AG04449 (cell line): ENCODE measurements around the gene MTAP.

Experiments used
- CTCF ChIA-PET: fragments of 350-600 bp; formaldehyde crosslinking; extraction: SDS; loops from one replicate; lab custom pipeline; 2021; ENCODE audit warnings: antibody characterized with exemption; lab: Yijun Ruan, JAX
- POLR2A ChIA-PET: fragments of 400-600, 350-600 bp; formaldehyde crosslinking; extraction: SDS; loops from one replicate; lab custom pipeline; 2020; ENCODE audit warnings: antibody characterized with exemption, inconsistent platforms; lab: Yijun Ruan, JAX
- DNase-seq: peaks from one replicate; pipeline ENCODE4 v3.0.0-alpha.2; 2010; ENCODE audit warnings: low read depth, low spot score
- H3K4me3 ChIP-seq: 2 replicates; pipeline ENCODE4 v1.5.1; 2011; ENCODE audit warnings: low read depth, mild to moderate bottlenecking, control low read depth, low read length
- TF ChIP-seq, protein P1 (sequence below): IDR thresholded peaks from one replicate; pipeline ENCODE4 v1.5.1; 2011; ENCODE audit warnings: mild to moderate bottlenecking, moderate library complexity, low read length, control low read depth, inconsistent platforms; ENCODE audit not compliant: insufficient read depth; ENCODE audit errors: missing control alignments

MTAP gene

DNA sequence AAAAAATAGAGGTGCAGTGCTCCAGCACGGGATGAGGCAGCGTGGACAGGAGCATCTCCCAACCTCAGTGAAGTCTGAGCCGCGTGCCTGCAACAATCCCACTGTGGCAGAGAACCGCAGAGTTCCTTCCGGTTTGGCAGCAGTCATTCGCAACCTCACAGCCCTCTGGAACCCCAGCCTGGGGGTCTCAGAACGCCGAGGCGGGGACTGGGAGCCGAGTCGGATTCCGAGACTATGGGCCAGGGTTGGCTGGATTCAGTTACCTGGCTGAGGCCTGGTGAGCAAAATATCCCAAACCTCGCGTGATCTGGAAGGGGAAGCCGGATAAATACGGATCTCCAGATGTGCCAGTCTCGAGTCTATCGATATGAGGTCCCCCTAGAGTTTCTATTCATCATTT, 164.7 kb downstream of the MTAP start:
- TF ChIP-seq, protein P1, sequence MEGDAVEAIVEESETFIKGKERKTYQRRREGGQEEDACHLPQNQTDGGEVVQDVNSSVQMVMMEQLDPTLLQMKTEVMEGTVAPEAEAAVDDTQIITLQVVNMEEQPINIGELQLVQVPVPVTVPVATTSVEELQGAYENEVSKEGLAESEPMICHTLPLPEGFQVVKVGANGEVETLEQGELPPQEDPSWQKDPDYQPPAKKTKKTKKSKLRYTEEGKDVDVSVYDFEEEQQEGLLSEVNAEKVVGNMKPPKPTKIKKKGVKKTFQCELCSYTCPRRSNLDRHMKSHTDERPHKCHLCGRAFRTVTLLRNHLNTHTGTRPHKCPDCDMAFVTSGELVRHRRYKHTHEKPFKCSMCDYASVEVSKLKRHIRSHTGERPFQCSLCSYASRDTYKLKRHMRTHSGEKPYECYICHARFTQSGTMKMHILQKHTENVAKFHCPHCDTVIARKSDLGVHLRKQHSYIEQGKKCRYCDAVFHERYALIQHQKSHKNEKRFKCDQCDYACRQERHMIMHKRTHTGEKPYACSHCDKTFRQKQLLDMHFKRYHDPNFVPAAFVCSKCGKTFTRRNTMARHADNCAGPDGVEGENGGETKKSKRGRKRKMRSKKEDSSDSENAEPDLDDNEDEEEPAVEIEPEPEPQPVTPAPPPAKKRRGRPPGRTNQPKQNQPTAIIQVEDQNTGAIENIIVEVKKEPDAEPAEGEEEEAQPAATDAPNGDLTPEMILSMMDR, result no peak
- H3K4me3 ChIP-seq, result no peak overlapping the region
- no peak for DNase-seq
- CTCF ChIA-PET, result interaction anchor here (1.3 to 5.0 kb wide), 4 partner anchors 19 to 153 kb away, joined by 4 to 32 read pairs (median 18); partner anchors contain the start of gene CDKN2B
- POLR2A ChIA-PET, result no interaction called here

DNA sequence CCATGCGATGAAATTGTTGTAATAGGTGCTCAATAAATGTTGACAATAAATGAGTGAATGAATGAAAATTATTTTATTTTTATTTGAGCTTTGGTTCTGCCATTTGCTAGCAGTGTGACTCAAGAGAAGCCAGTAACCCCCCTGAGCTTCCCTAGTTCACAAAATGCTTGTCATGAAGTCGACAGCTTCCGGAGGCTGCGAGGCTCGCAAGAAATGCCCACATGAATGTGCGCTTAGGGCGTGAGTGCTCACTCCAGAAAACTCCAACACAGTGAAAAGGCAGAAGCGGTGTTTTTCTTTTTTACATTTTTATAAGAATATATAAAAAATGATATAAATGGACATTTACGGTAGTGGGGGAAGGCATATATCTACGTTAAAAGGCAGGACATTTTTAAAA, 165.3 kb downstream of the MTAP start:
- no peak overlapping the region for H3K4me3 ChIP-seq
- DNase-seq, result no peak
- CTCF ChIA-PET, result interaction anchor here (1.0 to 5.0 kb wide), 7 partner anchors 18 to 276 kb away, joined by 3 to 32 read pairs (median 7); partner anchors contain the start of gene CDKN2B
- POLR2A ChIA-PET, result no interaction called here
- TF ChIP-seq, protein P1, result no peak

DNA sequence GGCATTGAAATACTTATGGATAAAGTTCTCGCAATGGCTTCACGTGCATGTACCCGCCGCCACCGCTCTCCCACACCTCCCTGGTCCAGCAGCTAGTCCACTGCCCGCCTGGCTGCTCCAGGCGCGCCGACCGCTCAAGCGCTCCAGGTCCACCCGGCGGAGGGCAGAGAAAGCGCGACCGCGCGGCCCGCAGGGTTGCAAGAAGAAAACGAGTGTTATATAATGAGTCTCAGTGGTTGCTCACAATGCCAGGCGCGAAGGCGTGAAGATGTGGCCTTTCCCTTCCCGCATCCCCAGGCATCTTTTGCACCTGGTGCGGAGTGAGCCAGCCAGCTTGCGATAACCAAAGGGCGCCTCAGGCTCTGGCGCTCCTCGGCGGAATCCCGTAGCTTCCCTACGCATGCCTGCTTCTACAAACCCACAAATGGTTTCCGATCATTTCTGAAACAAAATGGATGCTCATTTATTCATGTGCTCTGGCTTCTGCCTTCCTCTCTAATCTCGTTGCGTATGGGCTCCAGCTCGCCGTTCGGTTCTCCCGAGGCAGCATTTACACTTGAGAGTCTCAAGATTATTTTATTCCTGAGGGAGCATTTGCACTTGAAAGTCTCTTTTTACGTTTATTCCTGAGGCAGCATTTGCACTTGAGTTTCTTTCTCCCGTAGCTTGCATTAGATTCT, 166.0 kb downstream of the MTAP start:
- H3K4me3 ChIP-seq, result peak overlapping the region; percentile 36
- DNase-seq, result no peak
- POLR2A ChIA-PET, result no interaction called here
- CTCF ChIA-PET, result interaction anchor here (1.0 to 5.0 kb wide), 7 partner anchors 18 to 276 kb away, joined by 3 to 32 read pairs (median 7); partner anchors contain the start of gene CDKN2B
- TF ChIP-seq, protein P1, result no peak

DNA sequence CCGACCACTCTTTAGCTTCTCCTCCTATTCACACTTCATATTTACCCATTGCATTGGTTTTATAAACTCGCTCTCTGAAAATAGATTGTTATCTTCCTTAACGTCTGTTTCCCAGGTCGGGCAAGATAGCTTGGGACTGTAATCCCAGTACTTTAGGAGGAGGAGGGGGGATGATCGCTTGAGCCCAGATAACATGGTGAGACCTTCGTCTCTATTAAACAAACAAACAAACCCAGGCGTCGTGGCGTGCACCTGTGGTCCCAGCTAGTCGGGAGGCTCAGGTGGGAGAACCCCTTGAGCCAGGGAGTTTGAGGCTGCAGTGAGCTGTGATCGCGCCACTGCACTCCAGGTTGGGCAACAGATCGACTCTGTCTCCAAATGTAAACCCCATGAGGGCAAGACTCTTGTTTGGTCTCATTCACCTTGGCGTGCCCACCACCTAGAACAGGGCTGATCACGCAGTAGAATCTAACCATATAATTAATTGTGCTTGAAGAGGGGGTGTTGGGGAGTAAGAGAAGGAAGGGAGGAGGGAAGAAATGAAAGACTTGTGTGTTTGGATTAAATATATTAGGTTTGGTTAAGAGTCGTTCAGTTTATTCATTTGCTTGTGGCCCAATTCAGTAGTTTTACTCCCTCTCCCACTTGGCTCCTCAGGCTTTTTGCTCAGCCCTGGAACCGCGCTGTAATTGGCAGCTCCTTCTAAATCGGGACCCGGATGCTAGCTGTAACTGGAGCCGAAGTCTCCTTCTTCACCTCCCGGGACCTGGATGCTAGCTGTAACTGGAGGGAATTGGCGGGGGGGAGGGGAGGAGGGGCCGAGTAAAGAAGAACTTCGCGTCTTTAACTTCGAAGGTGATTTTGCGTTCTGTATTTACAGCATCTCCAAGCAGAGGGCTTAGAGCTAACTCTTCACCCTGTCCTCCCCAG, 166.8 kb downstream of the MTAP start:
- POLR2A ChIA-PET, result no interaction called here
- CTCF ChIA-PET, result interaction anchor here (1.5 to 5.0 kb wide), 6 partner anchors 9 to 275 kb away, joined by 4 to 32 read pairs (median 8); partner anchors contain the start of gene CDKN2B
- TF ChIP-seq, protein P1, result no peak
- DNase-seq, result no peak
- H3K4me3 ChIP-seq, result no peak overlapping the region

DNA sequence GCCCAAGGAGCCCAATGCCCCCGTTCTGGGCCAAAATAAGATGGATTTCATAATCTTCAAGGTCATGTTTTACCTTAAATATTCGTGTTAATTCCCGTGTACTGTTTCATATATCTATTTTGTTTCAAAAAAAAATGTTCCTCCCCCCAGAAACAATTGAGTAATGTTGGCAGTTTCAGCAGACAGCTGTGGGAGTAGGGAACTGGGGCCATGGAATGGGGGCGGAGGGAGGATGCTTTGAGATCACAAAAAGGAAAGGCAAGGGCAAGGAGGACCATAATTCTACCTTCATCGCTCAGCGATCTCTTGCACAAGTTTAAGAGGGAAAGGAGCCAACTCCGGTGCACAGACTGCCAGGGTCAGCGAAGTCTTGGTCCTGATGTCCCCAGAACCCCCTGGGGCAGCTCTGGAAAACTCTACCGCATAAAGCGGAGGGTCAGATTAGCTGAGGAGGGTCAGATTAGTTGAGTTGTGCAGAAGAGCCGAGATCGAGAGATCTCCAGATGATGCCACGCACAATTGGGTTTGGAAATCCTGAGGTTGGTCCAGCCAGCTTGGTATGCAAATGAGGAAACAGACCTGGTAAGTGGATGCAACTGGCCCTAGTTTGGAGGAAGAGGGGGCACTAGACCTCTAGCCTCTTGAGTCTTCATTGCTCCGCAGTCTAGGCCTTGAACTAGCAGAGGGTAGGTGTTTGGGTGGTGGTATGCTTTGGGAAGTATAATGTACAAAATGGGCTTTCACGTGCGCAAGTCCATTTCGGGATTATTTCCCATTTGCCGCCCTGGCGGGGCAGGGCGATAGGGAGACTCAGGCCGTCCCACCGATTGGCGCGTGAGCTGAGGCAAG, 167.7 kb downstream of the MTAP start:
- no peak for DNase-seq
- CTCF ChIA-PET, result interaction anchor here (1.4 to 5.0 kb wide), 7 partner anchors 9 to 274 kb away, joined by 4 to 32 read pairs (median 7); partner anchors contain the start of gene CDKN2B
- H3K4me3 ChIP-seq, result no peak overlapping the region
- TF ChIP-seq, protein P1, result no peak
- POLR2A ChIA-PET, result interaction anchor here (0.6 kb wide), 2 partner anchors 36 to 74 kb away, joined by 3 to 5 read pairs; no protein-coding TSS in a partner anchor
